GM19467 (cell line): ENCODE data around the gene TSPYL4.

Experiments
- ATAC-seq: cut with Tn5 transposase; IDR thresholded peaks from one replicate; pipeline ENCODE4 v1.9.1; 2021; ENCODE audit warnings: mild to moderate bottlenecking, moderate library complexity; ENCODE audit not compliant: unreplicated experiment

TSPYL4 gene

GRCh38 chr6:116271149-116271708, 17.4 kb upstream of the TSPYL4 start:
- no peak for ATAC-seq

- peak; percentile 81 for ATAC-seq
These were observed 14.9 kb upstream of the TSPYL4 start for GRCh38 chr6:116268589-116269293.

GRCh38 chr6:116267836-116268588, 14.1 kb upstream of the TSPYL4 start:
- ATAC-seq: no peak

- no peak for ATAC-seq
These were observed 12.9 kb upstream of the TSPYL4 start for GRCh38 chr6:116266803-116267202.

GRCh38 chr6:116265041-116265829, 11.4 kb upstream of the TSPYL4 start:
- ATAC-seq: no peak

- no peak for ATAC-seq
These were observed 9.5 kb upstream of the TSPYL4 start for GRCh38 chr6:116263353-116263752.

GRCh38 chr6:116258520-116258919, 4.6 kb upstream of the TSPYL4 start:
- no peak for ATAC-seq

GRCh38 chr6:116256694-116257093, 2.8 kb upstream of the TSPYL4 start:
- no peak for ATAC-seq

- ATAC-seq: no peak
These were observed 1.4 kb upstream of the TSPYL4 start for GRCh38 chr6:116255246-116255800.

GRCh38 chr6:116254297-116255056, 602 bp upstream of the TSPYL4 start:
- ATAC-seq: peak; percentile 22

GRCh38 chr6:116253188-116253504, 729 bp downstream of the TSPYL4 start:
- no peak for ATAC-seq

- no peak for ATAC-seq
These were observed 2.1 kb downstream of the TSPYL4 start for GRCh38 chr6:116251568-116252384.

GRCh38 chr6:116248577-116248976, 5.3 kb downstream of the TSPYL4 start:
- no peak for ATAC-seq

GRCh38 chr6:116247285-116247684, 6.6 kb downstream of the TSPYL4 start:
- ATAC-seq: no peak

- ATAC-seq: no peak
These were observed 7.8 kb downstream of the TSPYL4 start for GRCh38 chr6:116246089-116246488.

- ATAC-seq: no peak
These were observed 9.6 kb downstream of the TSPYL4 start for GRCh38 chr6:116244284-116244683.

- ATAC-seq: no peak
These were observed 14.0 kb downstream of the TSPYL4 start for GRCh38 chr6:116239856-116240255.

GRCh38 chr6:116239256-116239655, 14.6 kb downstream of the TSPYL4 start:
- no peak for ATAC-seq

GRCh38 chr6:116238083-116238482, 15.8 kb downstream of the TSPYL4 start:
- no peak for ATAC-seq

- ATAC-seq: no peak
These were observed 19.2 kb downstream of the TSPYL4 start for GRCh38 chr6:116234689-116235088.
